Sigmoid colon (tissue), 4 donors: ENCODE data around the gene OGFOD2.

Source experiments
- POLR2A ChIP-seq, 2 donors: fragments of 450-650 bp; IDR thresholded peaks; one replicate each; pipeline ENCODE4 v1.6.1; 2016; ENCODE audit warnings: antibody characterized with exemption in 2 of 2, mild to moderate bottlenecking in 2 of 2, moderate library complexity in 2 of 2
- POLR2AphosphoS5 ChIP-seq, 4 donors: sonication (generic); formaldehyde crosslinking; IDR thresholded peaks; one replicate each; pipeline ENCODE4 v1.6.1; 2017; ENCODE audit warnings: antibody characterized with exemption in 4 of 4

GRCh38 chr12:122981036-122981471, 6.0 kb downstream of the OGFOD2 start:
- TF ChIP-seq POLR2A (IDR thresholded peaks at IDR 0.05) (no peak), POLR2AphosphoS5 (IDR thresholded peaks at IDR 0.05) (no peak)
